Osteoblast (primary cell): Measurements from ENCODE around the gene TRAP1. TPM values are rescaled to one million over a fixed set of nuclear protein-coding genes. Genes with fewer than 3 reads are reported as not detected.

Experiments used
- DNase-seq: peaks from one replicate; pipeline ENCODE4 v3.0.0; 2011; ENCODE audit warnings: low spot score, mixed read lengths; ENCODE audit not compliant: insufficient read length; ENCODE audit errors: missing footprints
- H2AFZ ChIP-seq: 2 replicates; pipeline ENCODE4 v1.6.0; 2011; ENCODE audit warnings: mild to moderate bottlenecking, low read length
- H3K27ac ChIP-seq: 2 replicates; pipeline ENCODE4 v1.5.1; 2011; ENCODE audit warnings: mild to moderate bottlenecking, low read depth, low read length, moderate library complexity
- H3K27me3 ChIP-seq: 2 replicates; pipeline ENCODE4 v1.6.0; 2012; ENCODE audit warnings: mild to moderate bottlenecking, control low read depth, inconsistent platforms, low read length, moderate library complexity; ENCODE audit not compliant: insufficient read depth
- H3K36me3 ChIP-seq: 2 replicates; pipeline ENCODE4 v1.5.1; 2011; ENCODE audit warnings: mild to moderate bottlenecking, low read length, control low read depth, moderate library complexity; ENCODE audit not compliant: insufficient read depth
- H3K4me1 ChIP-seq: 2 replicates; pipeline ENCODE4 v1.5.1; 2011; ENCODE audit warnings: mild to moderate bottlenecking, low read length, control low read depth, moderate library complexity; ENCODE audit not compliant: insufficient read depth
- H3K4me2 ChIP-seq: 2 replicates; pipeline ENCODE4 v1.6.0; 2011; ENCODE audit warnings: mild to moderate bottlenecking, low read length; ENCODE audit not compliant: insufficient read depth
- H3K4me3 ChIP-seq: fragments of 200-600 bp; sonication (generic); 3 replicates; pipeline ENCODE4 v1.5.1; 2012; ENCODE audit warnings: mild to moderate bottlenecking, low read length, inconsistent platforms; ENCODE audit not compliant: insufficient read depth
- H3K79me2 ChIP-seq: 2 replicates; pipeline ENCODE4 v1.6.0; 2012; ENCODE audit warnings: mild to moderate bottlenecking, low read length, control low read depth, inconsistent platforms; ENCODE audit not compliant: insufficient read depth
- H3K9me3 ChIP-seq: 2 replicates; pipeline ENCODE4 v1.5.1; 2011; ENCODE audit warnings: low read depth, low read length, control low read depth
- H4K20me1 ChIP-seq: 2 replicates; pipeline ENCODE4 v1.6.0; 2012; ENCODE audit warnings: mild to moderate bottlenecking, low read length, control low read depth; ENCODE audit not compliant: insufficient read depth
- total RNA-seq: library from RNA; depleted of rRNA; stranded (reverse); fragments of >200 nt; gene quantifications from 2 replicates; pipeline ENCODE4 v1.2.3, GENCODE V29; 2012
- TF ChIP-seq, protein P1 (sequence below): IDR thresholded peaks from 2 replicates; pipeline ENCODE4 v1.5.1; 2011; ENCODE audit warnings: mild to moderate bottlenecking, low read depth, low read length, moderate library complexity; ENCODE audit errors: extremely low read depth

The TRAP1 gene
- 46.9 and 56.5 TPM in 2 replicates for total RNA-seq

DNA sequence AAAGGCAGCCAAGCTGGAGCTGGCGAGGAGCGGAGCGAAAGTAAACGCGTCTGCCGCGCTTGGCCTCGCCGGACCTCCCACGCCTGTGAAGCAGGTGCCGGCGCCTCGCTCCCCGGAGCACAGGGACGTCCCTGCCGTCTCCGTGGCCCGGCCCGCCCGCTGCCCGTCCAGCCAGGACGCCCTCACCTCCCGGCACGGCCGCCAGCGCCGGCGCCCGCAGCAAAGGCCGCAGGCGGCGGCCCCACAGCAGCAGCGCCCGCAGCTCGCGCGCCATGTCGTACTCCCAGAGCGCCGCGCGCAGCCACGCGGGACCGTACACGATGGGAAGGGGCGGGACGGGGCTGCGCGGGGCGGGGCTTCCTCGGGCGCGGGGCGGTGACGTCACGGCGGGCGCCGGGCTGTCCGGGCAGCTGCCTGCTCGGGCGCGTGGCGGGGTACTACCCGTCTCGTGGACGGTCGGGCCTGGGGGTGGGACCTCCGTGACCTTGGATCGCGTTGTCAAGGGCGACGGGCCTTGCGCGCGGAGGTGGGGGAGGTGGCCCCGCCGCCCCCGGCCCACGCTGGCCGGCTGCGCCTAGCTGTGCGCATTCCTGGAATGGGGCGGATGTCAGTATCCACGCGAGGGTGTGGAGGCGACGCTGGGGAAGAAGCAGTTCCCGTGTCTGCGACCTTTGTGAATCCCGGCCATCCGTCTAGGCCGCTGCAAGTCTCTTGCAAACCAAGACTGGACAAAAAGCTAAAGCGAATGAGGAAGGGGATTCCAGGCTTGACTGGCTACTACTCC, at the start of gene TRAP1:
TRAP1 (minus strand) TSS at position 290 of the 784 bp plus-strand sequence; CDS start at position 274, 16 bp downstream.
- DNase-seq = peak; percentile 99
- Histone ChIP-seq H3K27ac (peak within 1 kb of the TSS; percentile 93), H3K4me2 (peak within 1 kb of the TSS; percentile 100), H3K79me2 (peaks cover 45% of the 10 kb centered on the region), H3K4me3 (peak within 1 kb of the TSS; percentile 92), H3K27me3 (no peaks in the 10 kb centered on the region), H3K4me1 (peaks cover 11% of the 10 kb centered on the region), H3K9me3 (no peaks in the 10 kb centered on the region), H2AFZ (peak within 1 kb of the TSS; percentile 99), H3K36me3 (peaks cover 11% of the 10 kb centered on the region), H4K20me1 (peaks cover 5% of the 10 kb centered on the region)
- TF ChIP-seq, protein P1, sequence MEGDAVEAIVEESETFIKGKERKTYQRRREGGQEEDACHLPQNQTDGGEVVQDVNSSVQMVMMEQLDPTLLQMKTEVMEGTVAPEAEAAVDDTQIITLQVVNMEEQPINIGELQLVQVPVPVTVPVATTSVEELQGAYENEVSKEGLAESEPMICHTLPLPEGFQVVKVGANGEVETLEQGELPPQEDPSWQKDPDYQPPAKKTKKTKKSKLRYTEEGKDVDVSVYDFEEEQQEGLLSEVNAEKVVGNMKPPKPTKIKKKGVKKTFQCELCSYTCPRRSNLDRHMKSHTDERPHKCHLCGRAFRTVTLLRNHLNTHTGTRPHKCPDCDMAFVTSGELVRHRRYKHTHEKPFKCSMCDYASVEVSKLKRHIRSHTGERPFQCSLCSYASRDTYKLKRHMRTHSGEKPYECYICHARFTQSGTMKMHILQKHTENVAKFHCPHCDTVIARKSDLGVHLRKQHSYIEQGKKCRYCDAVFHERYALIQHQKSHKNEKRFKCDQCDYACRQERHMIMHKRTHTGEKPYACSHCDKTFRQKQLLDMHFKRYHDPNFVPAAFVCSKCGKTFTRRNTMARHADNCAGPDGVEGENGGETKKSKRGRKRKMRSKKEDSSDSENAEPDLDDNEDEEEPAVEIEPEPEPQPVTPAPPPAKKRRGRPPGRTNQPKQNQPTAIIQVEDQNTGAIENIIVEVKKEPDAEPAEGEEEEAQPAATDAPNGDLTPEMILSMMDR = no peak

DNA sequence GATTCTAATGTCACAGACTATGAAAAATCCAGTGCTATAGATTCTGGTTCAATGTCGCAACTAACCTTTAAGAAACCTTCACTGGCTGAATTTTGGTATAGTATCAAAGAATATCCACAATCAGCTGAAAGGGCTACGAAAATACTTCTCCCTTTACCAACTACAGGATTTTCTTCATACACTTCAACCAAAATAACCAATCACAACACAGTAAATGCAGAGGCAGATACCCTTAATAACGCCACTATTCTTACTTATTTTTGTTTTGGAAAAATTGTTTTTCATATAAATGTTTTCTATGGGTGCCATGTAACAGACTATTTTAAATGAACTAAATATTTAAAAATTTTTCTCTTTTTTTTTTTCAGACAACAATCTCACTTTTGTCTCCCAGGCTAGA, 48.9 kb upstream of the TRAP1 start:
- H3K4me2 ChIP-seq = no peak overlapping the region
- peaks cover 6% of the 10 kb centered on the region for H4K20me1 ChIP-seq

DNA sequence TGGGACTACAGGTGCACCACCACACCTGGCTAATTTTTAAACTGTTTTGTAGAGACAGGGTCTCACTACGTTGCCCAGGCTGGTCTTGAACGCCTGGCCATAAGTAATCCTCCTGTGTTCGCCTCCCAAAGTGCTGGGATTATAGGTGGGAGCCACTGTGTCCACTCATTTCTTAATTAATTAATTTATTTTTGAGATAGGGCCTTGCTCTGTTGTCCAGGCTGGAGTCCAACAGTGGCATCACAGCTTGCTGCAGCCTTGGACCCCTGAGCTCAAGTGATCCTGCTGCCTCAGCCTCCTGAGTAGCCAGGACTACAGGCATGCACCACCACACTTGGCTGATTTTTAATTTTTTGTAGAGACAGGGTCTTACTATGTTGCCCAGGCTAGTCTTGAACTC, 47.1 kb upstream of the TRAP1 start:
- no peak overlapping the region for H3K27ac ChIP-seq
- no peaks in the 10 kb centered on the region for H3K27me3 ChIP-seq
- no peak overlapping the region for H3K4me2 ChIP-seq
- TF ChIP-seq, protein P1 = no peak
- DNase-seq = no peak
- peaks cover 40% of the 10 kb centered on the region for H3K79me2 ChIP-seq
- no peak overlapping the region for H3K4me3 ChIP-seq
- H3K36me3 ChIP-seq = peaks cover 57% of the 10 kb centered on the region
- H3K9me3 ChIP-seq = no peaks in the 10 kb centered on the region
- H2AFZ ChIP-seq = no peak overlapping the region
- peaks cover 2% of the 10 kb centered on the region for H4K20me1 ChIP-seq
- no peaks in the 10 kb centered on the region for H3K4me1 ChIP-seq

More for the DNA sequence above, 48.9 kb upstream of the TRAP1 start:
- H3K9me3 ChIP-seq = no peaks in the 10 kb centered on the region
- TF ChIP-seq, protein P1 = no peak
- H3K27me3 ChIP-seq = no peaks in the 10 kb centered on the region
- H3K36me3 ChIP-seq = peaks cover 69% of the 10 kb centered on the region
- no peak overlapping the region for H3K27ac ChIP-seq
- H3K4me1 ChIP-seq = no peaks in the 10 kb centered on the region
- peaks cover 37% of the 10 kb centered on the region for H3K79me2 ChIP-seq
- DNase-seq = no peak
- no peak overlapping the region for H2AFZ ChIP-seq
- H3K4me3 ChIP-seq = no peak overlapping the region

DNA sequence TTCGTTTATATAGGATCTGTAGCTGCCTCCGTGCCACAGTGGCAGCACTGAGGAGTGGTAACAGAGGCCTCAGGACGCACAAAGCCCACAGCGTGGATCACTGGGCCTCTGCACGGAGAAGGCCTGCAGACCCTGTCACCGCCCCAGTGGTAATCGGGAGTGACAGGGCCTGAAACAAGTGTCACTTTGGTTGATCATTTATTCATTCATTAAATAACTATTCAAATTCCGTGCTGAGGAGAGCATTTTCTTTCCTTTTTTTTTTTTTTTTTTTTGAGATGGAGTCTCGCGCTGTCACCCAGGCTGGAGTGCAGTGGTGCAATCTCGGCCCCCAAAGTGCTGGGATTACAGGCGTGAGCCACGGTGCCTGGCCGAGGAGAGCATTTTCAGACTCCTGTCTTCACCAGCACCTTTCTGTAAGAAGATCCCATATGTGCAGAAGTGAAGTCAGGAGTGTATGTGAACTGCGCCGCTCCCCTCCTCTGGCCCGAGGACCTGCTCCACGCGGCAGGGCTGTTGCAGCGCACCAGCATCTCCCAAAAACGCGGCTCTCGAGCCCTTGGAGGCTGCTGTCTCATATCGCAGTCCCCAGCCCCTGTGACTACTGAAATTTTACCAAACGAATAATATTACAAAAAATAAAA, 44.9 kb upstream of the TRAP1 start:
- TF ChIP-seq, protein P1 = no peak
- Histone ChIP-seq H4K20me1 (peaks cover 12% of the 10 kb centered on the region), H3K4me1 (no peaks in the 10 kb centered on the region), H2AFZ (no peak overlapping the region), H3K27me3 (no peaks in the 10 kb centered on the region), H3K4me3 (no peak overlapping the region), H3K27ac (no peak overlapping the region), H3K9me3 (no peaks in the 10 kb centered on the region), H3K36me3 (peaks cover 55% of the 10 kb centered on the region), H3K4me2 (no peak overlapping the region), H3K79me2 (peaks cover 41% of the 10 kb centered on the region)
- DNase-seq = peak; percentile 62
